ENCODE measurements around the gene UVRAG.

UVRAG gene

DNA sequence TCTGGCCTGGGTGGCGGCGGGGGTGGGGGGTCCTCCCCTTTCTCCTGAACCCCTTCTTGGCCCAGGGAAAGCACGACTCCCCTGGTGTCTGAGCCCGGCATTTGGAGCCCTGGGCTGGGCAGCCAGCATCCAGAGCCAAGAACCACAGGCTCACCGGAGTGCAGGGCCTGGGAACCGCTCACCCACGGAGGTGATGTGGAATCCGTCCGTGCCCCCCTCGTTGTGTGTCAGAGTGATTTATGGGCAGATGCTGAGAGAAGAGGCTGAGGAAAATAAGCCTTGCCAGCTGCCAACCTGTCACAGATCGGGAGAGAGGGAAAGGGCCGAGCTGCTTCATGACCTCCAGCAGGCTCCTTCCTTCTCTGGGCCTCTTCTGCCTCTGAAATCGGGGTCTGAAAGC, 357.6 kb downstream of the UVRAG start:
- no peak for DNase-seq (ENCODE audit: low read depth)
- TF ChIP-seq, protein P1, sequence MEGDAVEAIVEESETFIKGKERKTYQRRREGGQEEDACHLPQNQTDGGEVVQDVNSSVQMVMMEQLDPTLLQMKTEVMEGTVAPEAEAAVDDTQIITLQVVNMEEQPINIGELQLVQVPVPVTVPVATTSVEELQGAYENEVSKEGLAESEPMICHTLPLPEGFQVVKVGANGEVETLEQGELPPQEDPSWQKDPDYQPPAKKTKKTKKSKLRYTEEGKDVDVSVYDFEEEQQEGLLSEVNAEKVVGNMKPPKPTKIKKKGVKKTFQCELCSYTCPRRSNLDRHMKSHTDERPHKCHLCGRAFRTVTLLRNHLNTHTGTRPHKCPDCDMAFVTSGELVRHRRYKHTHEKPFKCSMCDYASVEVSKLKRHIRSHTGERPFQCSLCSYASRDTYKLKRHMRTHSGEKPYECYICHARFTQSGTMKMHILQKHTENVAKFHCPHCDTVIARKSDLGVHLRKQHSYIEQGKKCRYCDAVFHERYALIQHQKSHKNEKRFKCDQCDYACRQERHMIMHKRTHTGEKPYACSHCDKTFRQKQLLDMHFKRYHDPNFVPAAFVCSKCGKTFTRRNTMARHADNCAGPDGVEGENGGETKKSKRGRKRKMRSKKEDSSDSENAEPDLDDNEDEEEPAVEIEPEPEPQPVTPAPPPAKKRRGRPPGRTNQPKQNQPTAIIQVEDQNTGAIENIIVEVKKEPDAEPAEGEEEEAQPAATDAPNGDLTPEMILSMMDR (IDR thresholded peaks at IDR 0.05; ENCODE audit: control insufficient read depth, insufficient read depth, low read depth, low read length, missing control alignments), result no peak
- no peak overlapping the region for H3K4me3 ChIP-seq (ENCODE audit: control insufficient read depth, low read depth, low read length)

DNA sequence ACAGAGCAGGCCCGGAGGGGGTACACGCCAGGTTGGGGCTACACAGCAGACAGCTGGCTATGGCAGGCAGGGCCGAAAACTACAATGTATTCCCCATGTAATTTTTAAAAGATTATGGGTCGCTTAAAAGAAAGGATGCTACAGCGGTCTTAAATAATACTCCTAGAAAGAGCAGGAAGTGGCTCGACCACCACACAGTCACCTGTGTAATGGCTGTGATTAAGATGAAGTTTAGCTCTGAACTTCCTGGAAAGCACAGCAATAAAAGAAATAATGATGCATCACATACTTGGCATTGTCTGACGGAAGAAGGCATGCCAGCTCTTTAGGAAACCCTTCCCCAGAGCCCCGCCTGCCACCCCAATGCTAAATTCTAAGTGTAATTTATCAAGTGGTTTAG, 358.7 kb downstream of the UVRAG start:
- TF ChIP-seq, protein P1 (IDR thresholded peaks at IDR 0.05; ENCODE audit: control insufficient read depth, insufficient read depth, low read depth, low read length, missing control alignments), result no peak
- H3K4me3 ChIP-seq (ENCODE audit: control insufficient read depth, low read depth, low read length), result no peak overlapping the region
- no peak for DNase-seq (ENCODE audit: low read depth)

DNA sequence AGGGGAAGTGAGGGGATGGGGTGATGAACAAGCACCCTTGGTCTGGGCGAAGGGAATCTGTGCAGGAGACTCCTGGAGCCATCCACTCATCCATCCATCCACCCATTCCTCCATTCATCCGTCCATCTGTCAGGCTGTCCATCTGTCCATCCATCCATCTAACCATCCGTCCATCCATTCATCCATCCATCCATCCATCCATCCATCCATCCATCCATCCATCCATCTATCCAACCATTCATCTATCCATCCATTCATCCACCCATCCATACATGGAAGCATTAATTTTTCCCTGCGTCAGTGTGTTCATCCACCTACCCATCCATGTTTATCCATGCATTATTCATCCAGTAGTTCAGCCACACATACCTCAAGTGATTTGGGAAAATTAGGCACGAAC, 359.3 kb downstream of the UVRAG start:
- no peak overlapping the region for H3K4me3 ChIP-seq (ENCODE audit: control insufficient read depth, low read depth, low read length)
- DNase-seq (ENCODE audit: low read depth), result no peak
- TF ChIP-seq, protein P1 (IDR thresholded peaks at IDR 0.05; ENCODE audit: control insufficient read depth, insufficient read depth, low read depth, low read length, missing control alignments), result no peak

DNA sequence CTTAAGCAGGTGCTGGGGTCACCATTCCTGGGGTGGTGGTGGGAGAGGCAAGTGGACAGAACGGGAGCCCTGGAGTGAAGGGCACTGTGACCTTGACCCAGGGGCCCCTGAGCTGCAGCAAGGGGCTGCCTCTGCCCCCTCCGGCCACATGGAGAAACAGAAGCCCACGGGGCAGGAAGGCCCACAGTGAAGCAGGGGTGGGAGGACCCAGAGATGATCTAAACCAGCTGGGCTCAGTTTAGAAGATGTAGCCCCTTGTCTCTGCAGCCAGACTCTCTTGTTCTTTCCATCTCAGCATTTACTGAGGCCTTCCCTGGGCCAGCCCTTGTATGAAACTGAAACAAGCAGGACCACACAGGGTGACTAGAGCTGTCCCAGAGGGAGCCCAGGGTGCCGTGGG, 360.8 kb downstream of the UVRAG start:
- TF ChIP-seq, protein P1 (IDR thresholded peaks at IDR 0.05; ENCODE audit: control insufficient read depth, insufficient read depth, low read depth, low read length, missing control alignments), result no peak
- no peak overlapping the region for H3K4me3 ChIP-seq (ENCODE audit: control insufficient read depth, low read depth, low read length)
- no peak for DNase-seq (ENCODE audit: low read depth)

DNA sequence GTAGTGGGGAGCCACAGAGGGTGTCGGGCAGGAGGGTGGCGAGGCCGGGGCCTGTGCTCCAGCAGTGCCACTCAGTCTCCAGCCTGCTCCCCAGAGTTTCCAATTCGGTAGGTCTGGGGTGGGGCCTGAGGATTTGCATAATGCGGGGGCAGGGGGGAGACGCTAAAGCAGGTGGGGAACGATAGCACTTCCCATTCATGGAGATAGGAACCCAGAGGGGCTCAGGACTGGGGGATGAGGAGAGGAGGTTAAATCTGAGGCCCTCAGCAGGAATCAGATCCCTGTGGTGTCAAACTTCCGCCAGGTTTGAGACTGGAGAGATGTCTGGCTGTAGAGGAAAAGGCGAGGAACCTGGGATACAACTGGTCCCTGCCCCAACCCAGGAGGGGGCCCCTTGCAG, 361.5 kb downstream of the UVRAG start:
- TF ChIP-seq, protein P1 (IDR thresholded peaks at IDR 0.05; ENCODE audit: control insufficient read depth, insufficient read depth, low read depth, low read length, missing control alignments), result no peak
- DNase-seq (ENCODE audit: low read depth), result no peak

DNA sequence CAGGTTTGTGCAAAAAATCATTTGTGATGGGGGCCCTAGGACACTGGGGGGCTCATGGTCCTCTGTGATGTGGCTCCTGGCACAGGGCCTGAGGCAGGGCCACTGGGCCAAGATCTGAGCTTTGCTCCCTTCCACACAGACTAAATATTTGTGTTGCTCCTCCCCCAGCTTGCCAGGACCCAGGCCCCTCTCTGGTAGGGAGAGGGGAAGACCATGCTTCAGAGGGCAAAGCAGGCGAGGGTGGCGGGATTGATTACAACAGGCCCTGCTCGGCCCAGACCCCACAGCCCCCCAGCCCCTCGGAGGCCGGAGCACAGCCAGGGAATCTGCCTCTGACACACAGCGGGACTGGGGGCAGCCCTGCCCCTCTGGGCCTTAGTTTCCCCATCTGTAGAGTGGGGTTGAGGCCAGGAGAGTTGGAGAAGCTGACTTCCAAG, 362.3 kb downstream of the UVRAG start:
- TF ChIP-seq, protein P1 (IDR thresholded peaks at IDR 0.05; ENCODE audit: control insufficient read depth, insufficient read depth, low read depth, low read length, missing control alignments), result no peak

More for the DNA sequence above, 361.5 kb downstream of the UVRAG start:
- no peak overlapping the region for H3K4me3 ChIP-seq (ENCODE audit: control insufficient read depth, low read depth, low read length)

DNA sequence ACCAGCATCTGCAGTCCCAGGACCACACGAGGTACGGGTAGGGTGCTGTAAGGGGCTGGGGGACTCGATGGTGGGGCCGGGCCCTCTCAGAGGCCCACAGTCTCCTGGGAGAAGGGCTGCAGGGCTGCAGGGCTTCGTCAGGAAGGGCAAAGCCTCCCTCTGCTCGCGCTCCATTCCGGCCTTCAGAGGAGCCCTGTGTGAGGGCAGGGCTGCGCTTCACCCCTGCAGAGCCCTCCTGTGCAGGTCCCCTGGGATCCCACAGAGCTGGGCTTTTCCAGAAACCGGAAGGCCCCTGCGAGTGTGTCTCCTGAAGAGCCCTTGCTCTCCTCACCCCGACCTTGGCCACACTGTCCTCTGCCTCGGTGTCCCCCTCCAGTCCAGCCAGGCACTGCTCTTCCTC, 364.1 kb downstream of the UVRAG start:
- TF ChIP-seq, protein P1 (IDR thresholded peaks at IDR 0.05; ENCODE audit: control insufficient read depth, insufficient read depth, low read depth, low read length, missing control alignments), result no peak
- H3K4me3 ChIP-seq (ENCODE audit: control insufficient read depth, low read depth, low read length), result no peak overlapping the region
- no peak for DNase-seq (ENCODE audit: low read depth)

More for the DNA sequence above, 362.3 kb downstream of the UVRAG start:
- DNase-seq (ENCODE audit: low read depth), result no peak
- no peak overlapping the region for H3K4me3 ChIP-seq (ENCODE audit: control insufficient read depth, low read depth, low read length)

Data from AG09309 (cell line).